K562 (cell line): ENCODE data around the gene DGLUCY. TPM values are rescaled to one million over a fixed set of nuclear protein-coding genes. Genes with fewer than 3 reads are reported as not detected.

Source experiments
- ATAC-seq: fragments of 200-7000 bp; cut with Tn5 transposase; 3 replicates; pipeline ENCODE4 v1.9.1; 2020; ENCODE audit warnings: moderate library complexity
- BruUV-seq: library from RNA; stranded (reverse); fragments of 400-500 nt; replicated peaks from 2 replicates; lab custom pipeline; 2021; lab: Mats Ljungman, UMichigan
- CTCF ChIA-PET: fragments of 300-600 bp; formaldehyde crosslinking; extraction: SDS; loops from one replicate; lab custom pipeline; 2021; ENCODE audit warnings: low intra/inter-chr PET ratio; lab: Yijun Ruan, JAX
- POLR2A ChIA-PET: fragments of 300-600, 350-650 bp; sonication (Branson Sonifier 250); formaldehyde crosslinking; extraction: SDS; loops from one replicate; lab custom pipeline; 2021; ENCODE audit warnings: antibody characterized with exemption, inconsistent platforms; lab: Yijun Ruan, JAX
- DNase-seq, 4 experiments: peaks; one replicate each; pipeline versions ENCODE4 v3.0.0 to v3.0.0-alpha.2; 2011 to 2018; ENCODE audit warnings: low spot score in 3 of 4, mixed read lengths in 3 of 4; ENCODE audit errors: extremely low read depth in 1 of 4
- FAIRE-seq: peaks from 2 replicates; lab custom pipeline; 2011; peaks lifted over from hg19 to GRCh38; lab: Jason Lieb, UNC
- H2AFZ ChIP-seq: 2 replicates; pipeline ENCODE4 v1.6.0; 2011; ENCODE audit warnings: low read depth, low read length, control low read depth, inconsistent platforms
- H3K27ac ChIP-seq: fragments of 200-600 bp; 3 replicates; pipeline ENCODE4 v1.8.0; 2011; ENCODE audit warnings: low read depth, mild to moderate bottlenecking, control low read depth, inconsistent platforms, low read length, moderate library complexity, mixed read lengths; ENCODE audit errors: extremely low read depth
- H3K27me3 ChIP-seq, 2 experiments: fragments of 300-600 bp in 1 of 2; 2 replicates in 1 of 2; 3 replicates in 1 of 2; pipeline versions ENCODE4 v1.6.0 to v1.8.0; 2011; ENCODE audit warnings: inconsistent platforms in 2 of 2, low read length in 2 of 2, mild to moderate bottlenecking in 1 of 2, mixed read lengths in 1 of 2, moderate library complexity in 1 of 2; ENCODE audit not compliant: control insufficient read depth in 2 of 2, insufficient read depth in 2 of 2
- H3K36me3 ChIP-seq: fragments of 300-600 bp; 3 replicates; pipeline ENCODE4 v1.8.0; 2011; ENCODE audit warnings: mild to moderate bottlenecking, low read length, inconsistent platforms; ENCODE audit not compliant: control insufficient read depth, insufficient read depth
- H3K4me1 ChIP-seq, 2 experiments: fragments of 200-600 bp in 1 of 2; replicated peaks in 1 of 2; 2 replicates in 1 of 2; 3 replicates in 1 of 2; pipeline versions ENCODE4 v1.5.1 to v1.8.0; 2011; ENCODE audit warnings: inconsistent platforms in 2 of 2, low read length in 2 of 2, mild to moderate bottlenecking in 1 of 2, mixed read lengths in 1 of 2, moderate library complexity in 1 of 2; ENCODE audit not compliant: control insufficient read depth in 2 of 2, insufficient read depth in 2 of 2
- H3K4me2 ChIP-seq: 2 replicates; pipeline ENCODE4 v1.6.1; 2011; ENCODE audit warnings: low read length, control low read depth, inconsistent platforms, mixed read lengths; ENCODE audit not compliant: insufficient read depth
- H3K4me3 ChIP-seq: fragments of 200-600 bp; sonication (generic), shearing (Covaris generic); 2 replicates; pipeline ENCODE4 v1.5.1; 2016; ENCODE audit warnings: control low read depth, inconsistent platforms
- H3K79me2 ChIP-seq: fragments of 200-600 bp; 3 replicates; pipeline ENCODE4 v1.8.0; 2011; ENCODE audit warnings: low read length, inconsistent platforms; ENCODE audit not compliant: control insufficient read depth, insufficient read depth
- H3K9ac ChIP-seq, 2 experiments: 2 replicates each; pipeline versions ENCODE4 v1.6.0 to v1.6.1; 2011; ENCODE audit warnings: low read depth in 2 of 2, low read length in 2 of 2, control low read depth in 1 of 2, inconsistent platforms in 1 of 2, mild to moderate bottlenecking in 1 of 2, mixed read lengths in 1 of 2; ENCODE audit not compliant: insufficient read depth in 1 of 2
- H3K9me1 ChIP-seq: one replicate; pipeline ENCODE4 v1.6.0; 2011; ENCODE audit warnings: inconsistent platforms, mild to moderate bottlenecking, low read length, moderate library complexity; ENCODE audit not compliant: control insufficient read depth, insufficient read depth
- H3K9me3 ChIP-seq: replicated peaks from 2 replicates; pipeline ENCODE4 v1.5.1; 2011; ENCODE audit warnings: low read depth, low read length, inconsistent platforms; ENCODE audit not compliant: control insufficient read depth, insufficient read depth
- H4K20me1 ChIP-seq: replicated peaks from 2 replicates; pipeline ENCODE4 v1.6.1; 2011; ENCODE audit warnings: low read length, inconsistent platforms, mixed read lengths; ENCODE audit not compliant: control insufficient read depth, insufficient read depth
- ARID2 ChIP-seq: fragments of 450-650 bp; IDR thresholded peaks from 2 replicates; pipeline ENCODE4 v1.6.1; 2017; ENCODE audit warnings: antibody characterized with exemption, mild to moderate bottlenecking
- EGR1 ChIP-seq: fragments of 450-650 bp; conservative IDR thresholded peaks from 2 replicates; pipeline ENCODE4 v1.6.1; 2017; ENCODE audit warnings: mild to moderate bottlenecking
- EZH2 ChIP-seq: IDR thresholded peaks from 2 replicates; pipeline ENCODE4 v1.6.1; 2012; ENCODE audit warnings: low read depth, mild to moderate bottlenecking, inconsistent platforms, low read length, borderline replicate concordance
- WGBS: fragments of 100-300 bp; shearing (Covaris generic); methylation state at CpG from one replicate; pipeline ENCODE4 v1.1.6; 2016; ENCODE audit warnings: low coverage, mixed read lengths; ENCODE audit not compliant: insufficient coverage; ENCODE audit errors: missing lambda C conversion rate; 5-methylcytosine and 5-hydroxymethylcytosine counted together
- in situ Hi-C: fragments of 300-500 bp; cut with MboI; formaldehyde crosslinking; loops from 4 replicates; pipeline ENCODE4 v1.15.0; 2018; ENCODE audit warnings: inconsistent platforms, mixed read lengths
- intact Hi-C: fragments of 100-400 bp; cut with micrococcal nuclease; formaldehyde crosslinking; loops from 2 replicates; pipeline ENCODE4 v1.14.2; 2022
- polyA plus RNA-seq, 8 experiments: library from polyadenylated mRNA; depleted of rRNA in 4 of 8; stranded (reverse) in 5 of 8; unstranded in 3 of 8; fragments of >200 nt; fragmentation: Nextera tagmentation in 2 of 8; fragmentation: Illumina TruSeq in 1 of 8; extraction: Ambion mirVana in 2 of 8; extraction: Trizol in 1 of 8; gene quantifications; 2 replicates each; pipeline versions ENCODE4 v1.2.1 to v1.2.3, GENCODE V29; 2011 to 2014; ENCODE audit warnings: inconsistent platforms in 1 of 8, missing spikeins in 1 of 8
- total RNA-seq, 7 experiments: library from RNA; depleted of rRNA in 6 of 7; stranded (reverse); fragments of >200 nt in 6 of 7; fragmentation: Illumina TruSeq in 2 of 7; extraction: Trizol in 2 of 7; gene quantifications; 2 replicates each; pipeline versions ENCODE4 v1.2.1 to v1.2.3, GENCODE V29; 2011 to 2021; ENCODE audit warnings: low replicate concordance in 1 of 7
- TF ChIP-seq, protein P1 (sequence below): sonication (generic); formaldehyde crosslinking; IDR thresholded peaks from 2 replicates; pipeline ENCODE4 v1.8.0; 2022; ENCODE audit warnings: mild to moderate bottlenecking, missing genetic modification reagents
- TF ChIP-seq, protein P2 (sequence below): sonication (generic); formaldehyde crosslinking; IDR thresholded peaks from 2 replicates; pipeline ENCODE4 v1.8.1; 2023; ENCODE audit warnings: mild to moderate bottlenecking, missing genetic modification reagents, moderate library complexity
- TF ChIP-seq, protein P3 (sequence below): fragments of 250-450 bp; sonication (Bioruptor Pico); IDR thresholded peaks from 2 replicates; pipeline ENCODE4 v1.8.0; 2022; ENCODE audit warnings: moderate library complexity, mild to moderate bottlenecking, inconsistent platforms
- TF ChIP-seq, protein P4 (sequence below): fragments of 450-650 bp; conservative IDR thresholded peaks from 2 replicates; pipeline ENCODE4 v1.6.1; 2016; ENCODE audit warnings: missing genetic modification characterization, low read depth, mild to moderate bottlenecking, control low read depth, missing compliant biosample characterization

The DGLUCY gene
- total and polyA plus RNA-seq, 9 of the 15 experiments (the other 6 are each of a cell fraction or from before 2014, with no cell fraction given) = 9.9 to 28.4 (median 21.0) TPM

DNA sequence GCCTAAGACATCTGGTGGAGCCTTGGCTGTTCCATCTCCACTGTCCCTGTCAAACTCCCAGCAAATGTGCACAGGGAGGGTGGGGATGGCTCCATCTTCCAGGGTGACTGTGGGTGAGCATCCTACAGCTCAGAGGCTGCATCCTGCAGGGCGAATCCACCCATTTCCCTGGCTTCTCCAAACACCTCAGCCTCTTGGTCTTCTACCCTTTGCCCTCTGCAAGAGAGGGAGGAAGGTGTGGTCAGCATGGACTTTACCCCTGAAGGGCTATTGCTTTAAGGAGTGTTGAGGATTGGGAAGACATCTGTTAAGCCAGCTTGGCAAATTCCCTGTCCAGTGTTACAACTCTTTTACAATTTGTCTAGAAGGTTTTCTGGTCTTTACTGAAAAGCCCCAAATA is 23.1 kb upstream of the DGLUCY start:
- FAIRE-seq = no peak
- WGBS = no CpG with 5 or more reads among the region's 1 CpG

More for the DNA sequence above, 23.1 kb upstream of the DGLUCY start:
- intact Hi-C loops = no loop called here
- BruUV-seq = no TSS peak
- H3K9me1 ChIP-seq = no peaks in the 10 kb centered on the region
- CTCF ChIA-PET = no interaction called here
- in situ Hi-C loops = no loop called here
- H3K9ac ChIP-seq = no peak overlapping the region
- no peaks in the 10 kb centered on the region for H3K4me1 ChIP-seq
- POLR2A ChIA-PET = no interaction called here
- H4K20me1 ChIP-seq = no peaks in the 10 kb centered on the region
- H3K4me3 ChIP-seq = no peak overlapping the region
- peaks cover 7 to 33% of the 10 kb centered on the region in 2 experiments for H3K27me3 ChIP-seq
- no peak overlapping the region for H3K4me2 ChIP-seq
- H2AFZ ChIP-seq = no peak overlapping the region
- no peak for ATAC-seq
- DNase-seq = no peak
- no peaks in the 10 kb centered on the region for H3K9me3 ChIP-seq
- no peak overlapping the region for H3K27ac ChIP-seq
- TF ChIP-seq, protein P1, sequence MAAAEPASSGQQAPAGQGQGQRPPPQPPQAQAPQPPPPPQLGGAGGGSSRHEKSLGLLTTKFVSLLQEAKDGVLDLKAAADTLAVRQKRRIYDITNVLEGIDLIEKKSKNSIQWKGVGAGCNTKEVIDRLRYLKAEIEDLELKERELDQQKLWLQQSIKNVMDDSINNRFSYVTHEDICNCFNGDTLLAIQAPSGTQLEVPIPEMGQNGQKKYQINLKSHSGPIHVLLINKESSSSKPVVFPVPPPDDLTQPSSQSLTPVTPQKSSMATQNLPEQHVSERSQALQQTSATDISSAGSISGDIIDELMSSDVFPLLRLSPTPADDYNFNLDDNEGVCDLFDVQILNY (CRISPR knock-in tag) = no peak
- TF ChIP-seq EGR1 (no peak), ARID2 (no peak), EZH2 (no peak)
- TF ChIP-seq, protein P2, sequence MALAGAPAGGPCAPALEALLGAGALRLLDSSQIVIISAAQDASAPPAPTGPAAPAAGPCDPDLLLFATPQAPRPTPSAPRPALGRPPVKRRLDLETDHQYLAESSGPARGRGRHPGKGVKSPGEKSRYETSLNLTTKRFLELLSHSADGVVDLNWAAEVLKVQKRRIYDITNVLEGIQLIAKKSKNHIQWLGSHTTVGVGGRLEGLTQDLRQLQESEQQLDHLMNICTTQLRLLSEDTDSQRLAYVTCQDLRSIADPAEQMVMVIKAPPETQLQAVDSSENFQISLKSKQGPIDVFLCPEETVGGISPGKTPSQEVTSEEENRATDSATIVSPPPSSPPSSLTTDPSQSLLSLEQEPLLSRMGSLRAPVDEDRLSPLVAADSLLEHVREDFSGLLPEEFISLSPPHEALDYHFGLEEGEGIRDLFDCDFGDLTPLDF (CRISPR knock-in tag) = no peak
- TF ChIP-seq, protein P3, sequence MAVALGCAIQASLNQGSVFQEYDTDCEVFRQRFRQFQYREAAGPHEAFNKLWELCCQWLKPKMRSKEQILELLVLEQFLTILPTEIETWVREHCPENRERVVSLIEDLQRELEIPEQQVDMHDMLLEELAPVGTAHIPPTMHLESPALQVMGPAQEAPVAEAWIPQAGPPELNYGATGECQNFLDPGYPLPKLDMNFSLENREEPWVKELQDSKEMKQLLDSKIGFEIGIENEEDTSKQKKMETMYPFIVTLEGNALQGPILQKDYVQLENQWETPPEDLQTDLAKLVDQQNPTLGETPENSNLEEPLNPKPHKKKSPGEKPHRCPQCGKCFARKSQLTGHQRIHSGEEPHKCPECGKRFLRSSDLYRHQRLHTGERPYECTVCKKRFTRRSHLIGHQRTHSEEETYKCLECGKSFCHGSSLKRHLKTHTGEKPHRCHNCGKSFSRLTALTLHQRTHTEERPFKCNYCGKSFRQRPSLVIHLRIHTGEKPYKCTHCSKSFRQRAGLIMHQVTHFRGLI (CRISPR knock-in tag) = no peak
- TF ChIP-seq, protein P4, sequence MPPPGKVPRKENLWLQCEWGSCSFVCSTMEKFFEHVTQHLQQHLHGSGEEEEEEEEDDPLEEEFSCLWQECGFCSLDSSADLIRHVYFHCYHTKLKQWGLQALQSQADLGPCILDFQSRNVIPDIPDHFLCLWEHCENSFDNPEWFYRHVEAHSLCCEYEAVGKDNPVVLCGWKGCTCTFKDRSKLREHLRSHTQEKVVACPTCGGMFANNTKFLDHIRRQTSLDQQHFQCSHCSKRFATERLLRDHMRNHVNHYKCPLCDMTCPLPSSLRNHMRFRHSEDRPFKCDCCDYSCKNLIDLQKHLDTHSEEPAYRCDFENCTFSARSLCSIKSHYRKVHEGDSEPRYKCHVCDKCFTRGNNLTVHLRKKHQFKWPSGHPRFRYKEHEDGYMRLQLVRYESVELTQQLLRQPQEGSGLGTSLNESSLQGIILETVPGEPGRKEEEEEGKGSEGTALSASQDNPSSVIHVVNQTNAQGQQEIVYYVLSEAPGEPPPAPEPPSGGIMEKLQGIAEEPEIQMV = no peak
- no peaks in the 10 kb centered on the region for H3K36me3 ChIP-seq
- no peaks in the 10 kb centered on the region for H3K79me2 ChIP-seq
